HG03342 (cell line): ENCODE data around the gene CHGA.
A peak's percentile ranks its signal among the peaks of the same experiment; 100 is the strongest.

Experiments
- ATAC-seq: cut with Tn5 transposase; IDR thresholded peaks from one replicate; pipeline ENCODE4 v1.9.1; 2021; ENCODE audit warnings: mild to moderate bottlenecking, moderate library complexity; ENCODE audit not compliant: unreplicated experiment

CHGA gene

DNA sequence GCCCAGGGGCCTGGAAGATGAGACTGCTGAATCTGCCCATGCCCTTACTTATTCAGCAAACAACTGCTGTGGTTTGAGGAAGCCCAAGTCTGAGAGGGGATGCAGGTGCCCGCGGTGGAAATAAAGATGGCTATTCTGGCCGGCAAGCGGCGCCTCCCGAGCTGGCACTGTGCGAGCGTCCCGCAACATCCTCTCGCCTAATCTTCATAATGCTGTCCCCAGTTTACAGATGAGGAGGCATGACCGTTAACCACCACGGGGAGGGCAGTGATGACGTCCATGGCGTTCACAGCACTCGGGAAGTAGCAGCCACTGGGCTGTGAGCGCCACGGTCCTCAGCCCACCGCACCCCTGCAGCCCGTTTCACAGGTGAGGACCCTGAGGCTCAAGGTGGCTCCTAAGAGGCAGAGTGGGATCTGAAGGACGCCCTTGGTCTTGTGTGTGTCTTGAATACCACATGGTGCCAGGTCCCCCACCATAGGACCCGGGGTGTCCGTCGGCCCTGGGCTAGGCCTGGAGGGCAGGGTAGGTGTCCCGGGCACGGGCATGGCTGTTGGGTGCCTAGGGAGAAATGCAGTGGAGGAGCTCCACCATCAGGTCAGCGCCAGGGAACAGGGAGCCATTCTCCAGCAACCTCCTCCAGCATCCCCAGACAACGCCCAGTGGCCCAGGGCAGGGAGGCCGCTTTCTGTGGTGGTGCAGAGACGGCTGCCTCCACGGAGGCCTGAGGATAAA, 20.2 kb downstream of the CHGA start:
- no peak for ATAC-seq

DNA sequence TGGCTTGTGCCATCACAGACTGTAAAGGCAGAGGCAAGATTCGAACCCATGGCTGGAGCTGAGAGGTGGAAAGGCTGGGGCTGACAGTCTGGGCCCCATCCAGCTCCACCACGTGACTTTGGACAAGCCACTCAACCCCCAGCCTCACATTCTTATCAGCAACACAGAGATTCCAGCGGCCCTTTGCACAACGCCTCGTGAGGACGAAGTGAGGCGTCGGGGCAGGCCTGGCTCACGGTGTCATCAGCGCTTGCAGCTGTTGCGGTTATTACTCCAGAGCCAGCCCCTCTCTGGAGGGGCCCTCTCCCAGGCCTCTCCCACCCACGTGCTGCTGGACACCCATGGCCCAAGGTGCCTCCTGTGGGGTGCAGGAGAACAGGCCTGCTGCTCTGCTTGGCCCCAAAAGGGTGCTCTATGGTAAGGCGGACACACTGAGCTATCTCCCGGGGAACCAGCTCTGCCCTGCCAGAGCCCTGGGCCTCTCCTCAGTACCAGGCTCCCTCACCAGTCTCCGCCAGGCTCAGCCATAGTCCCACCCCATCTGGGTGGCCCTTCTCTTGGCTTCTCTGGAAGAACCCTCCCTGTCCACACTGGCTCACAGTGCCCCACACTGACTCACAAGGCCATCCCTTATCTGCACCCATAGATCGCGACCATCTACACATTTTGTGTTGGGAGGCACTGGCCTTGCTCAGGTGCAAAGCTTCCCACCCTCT, 21.1 kb downstream of the CHGA start:
- no peak for ATAC-seq

DNA sequence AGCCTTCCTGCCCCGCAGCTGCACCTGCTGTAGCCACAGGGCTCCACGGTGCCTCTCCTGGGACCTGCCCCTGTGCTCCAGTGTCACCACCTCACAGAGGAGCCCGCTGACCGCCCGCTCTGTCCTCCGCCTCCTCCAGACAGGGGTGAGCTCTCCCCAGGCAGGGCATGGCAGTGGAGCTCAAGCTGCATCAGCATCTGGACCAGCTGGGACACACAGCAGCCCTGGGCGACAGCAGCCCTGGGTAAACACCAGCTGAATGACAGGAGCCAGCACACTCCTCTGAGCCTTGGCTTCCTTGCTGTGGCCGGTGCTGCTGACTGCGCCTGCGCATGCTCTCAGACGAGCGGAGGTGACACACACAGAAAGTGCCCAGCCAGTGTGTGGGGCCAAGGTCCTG, 22.0 kb downstream of the CHGA start:
- no peak for ATAC-seq

GRCh38 chr14:92945544-92945943, 22.6 kb downstream of the CHGA start:
- ATAC-seq = no peak

- no peak for ATAC-seq
Measured at GRCh38 chr14:92945959-92946846, 23.3 kb downstream of the CHGA start.

GRCh38 chr14:92946847-92947545, 24.0 kb downstream of the CHGA start:
- ATAC-seq = no peak

DNA sequence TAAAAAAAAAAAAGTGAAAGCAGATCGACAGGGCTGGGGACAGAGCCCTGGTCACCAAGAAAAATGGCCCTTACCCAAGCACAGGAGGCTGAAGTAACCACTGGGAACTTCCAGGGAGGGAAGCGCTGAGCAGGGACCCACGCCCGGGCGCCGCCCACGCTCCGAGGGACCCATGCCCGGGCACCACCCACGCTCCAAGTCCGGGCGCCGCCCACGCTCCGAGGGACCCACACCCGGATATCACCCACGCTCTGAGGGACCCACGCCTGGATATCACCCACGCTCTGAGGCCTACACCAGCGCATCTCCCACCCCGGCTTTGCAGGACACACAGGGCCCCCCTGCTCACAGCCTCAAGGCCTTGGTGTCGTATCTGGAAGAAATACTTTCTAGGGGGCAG, 25.7 kb downstream of the CHGA start:
- no peak for ATAC-seq

- ATAC-seq = no peak
Measured at GRCh38 chr14:92949496-92950192, 26.7 kb downstream of the CHGA start.

- no peak for ATAC-seq
Measured at GRCh38 chr14:92950193-92950540, 27.2 kb downstream of the CHGA start.

- ATAC-seq = no peak
Measured at GRCh38 chr14:92950773-92951172, 27.8 kb downstream of the CHGA start.

GRCh38 chr14:92951261-92951660, 28.3 kb downstream of the CHGA start:
- ATAC-seq = no peak

DNA sequence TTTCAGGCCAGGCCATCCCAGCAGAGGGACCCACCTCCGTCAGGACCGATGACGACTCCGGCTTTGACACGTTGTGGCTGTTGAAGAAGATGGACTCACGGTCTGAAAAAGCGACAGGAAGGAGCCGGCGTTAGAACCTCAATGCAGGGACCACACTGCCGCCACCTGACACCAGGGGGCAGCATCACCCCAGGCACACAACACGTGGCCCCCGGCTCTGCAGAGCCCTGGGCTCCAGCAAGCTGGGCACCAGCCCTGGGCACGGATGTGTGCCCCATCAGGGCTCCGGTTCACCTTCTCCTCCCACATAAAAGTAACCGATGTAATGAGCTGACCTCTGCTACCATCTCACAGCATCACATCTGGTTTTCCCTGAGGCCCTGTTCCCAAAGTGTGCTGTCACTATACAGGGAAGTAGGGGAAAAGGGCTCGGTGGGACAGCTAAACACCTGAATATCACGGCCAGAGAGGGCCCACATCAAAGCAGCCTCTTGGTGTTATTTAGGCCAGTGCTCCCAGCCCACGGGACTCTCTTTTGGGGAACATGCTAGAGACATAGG, 29.0 kb downstream of the CHGA start:
- ATAC-seq = peak; percentile 83

DNA sequence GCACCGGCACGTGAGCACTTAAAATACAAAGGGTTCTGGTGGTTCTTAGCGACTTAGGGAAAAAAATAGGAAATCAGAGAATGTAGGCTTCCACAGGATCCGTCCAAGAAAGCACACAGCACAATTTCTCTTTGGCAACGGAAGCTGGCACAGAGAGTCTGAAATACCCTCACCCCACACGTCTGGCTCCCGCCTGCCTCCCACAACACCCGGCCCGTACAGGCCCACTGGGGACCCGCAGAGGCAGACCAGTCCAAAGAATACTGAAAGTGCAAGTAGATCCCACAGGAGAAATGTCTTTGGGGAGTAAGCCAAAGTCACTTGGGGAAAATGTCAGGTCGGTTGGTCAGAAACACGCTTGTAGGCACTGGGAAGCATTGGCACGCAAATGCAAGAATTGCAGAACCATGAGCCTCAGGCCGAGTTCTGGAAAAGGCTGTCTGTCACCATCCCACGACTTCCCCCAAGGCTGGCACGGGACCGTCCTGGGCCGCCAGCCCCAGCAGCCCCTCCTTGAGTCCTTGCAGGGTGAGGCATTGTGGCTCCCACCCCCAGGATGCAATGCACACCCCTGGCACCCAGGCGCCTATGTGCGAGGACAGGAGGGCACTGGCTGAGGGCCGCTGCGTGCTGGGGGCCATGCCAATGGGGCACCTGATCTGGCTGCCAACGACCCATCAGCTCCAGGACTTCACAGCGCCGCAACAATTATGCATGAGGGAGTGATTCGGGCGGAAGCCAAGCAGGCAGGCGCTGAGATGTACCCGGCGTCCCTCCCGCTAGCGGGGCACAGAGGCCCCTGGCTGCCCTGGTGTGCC, 29.7 kb downstream of the CHGA start:
- no peak for ATAC-seq

GRCh38 chr14:92953526-92953925, 30.6 kb downstream of the CHGA start:
- no peak for ATAC-seq

- ATAC-seq = no peak
Measured at GRCh38 chr14:92954933-92955332, 32.0 kb downstream of the CHGA start.

DNA sequence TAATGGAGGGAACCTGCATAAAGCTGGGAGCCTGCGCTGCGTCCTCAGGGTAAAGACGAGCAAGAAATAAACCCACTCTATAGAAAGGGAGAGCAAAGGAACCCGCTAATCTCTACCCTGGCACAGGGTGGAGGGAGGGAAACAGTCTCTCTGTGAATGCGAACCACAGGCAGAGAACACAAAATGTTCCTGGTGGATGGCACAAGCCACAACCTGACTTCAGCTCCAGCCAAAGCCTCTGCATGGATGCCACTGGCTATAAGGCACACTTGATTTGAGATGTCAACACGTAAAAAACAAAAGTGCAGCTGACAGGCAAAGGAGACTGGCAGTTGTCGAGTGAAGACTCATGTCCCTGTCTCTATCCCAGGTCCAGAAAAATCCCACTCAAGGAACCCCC, 32.4 kb downstream of the CHGA start:
- ATAC-seq = no peak

DNA sequence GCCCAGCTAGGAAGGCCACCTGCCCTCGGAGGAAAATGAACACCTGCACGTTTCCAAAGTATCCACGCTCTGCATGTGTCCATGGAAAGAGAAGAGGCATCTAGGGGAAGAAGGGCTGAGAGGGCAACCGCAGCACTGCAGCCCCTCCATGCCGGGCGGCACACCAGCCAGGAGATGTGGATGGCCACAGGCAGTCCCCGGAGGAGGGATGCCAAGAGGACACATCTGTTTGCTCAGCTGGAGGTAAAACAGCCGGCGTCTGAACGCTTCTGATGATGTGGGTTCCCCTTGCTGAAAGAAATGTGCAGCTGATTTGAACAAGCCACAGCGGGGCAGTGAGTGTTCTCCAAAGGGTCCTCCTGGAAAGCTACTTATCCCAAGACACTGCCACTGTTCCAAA, 34.0 kb downstream of the CHGA start:
- no peak for ATAC-seq

GRCh38 chr14:92958373-92959188, 35.6 kb downstream of the CHGA start:
- ATAC-seq = no peak

DNA sequence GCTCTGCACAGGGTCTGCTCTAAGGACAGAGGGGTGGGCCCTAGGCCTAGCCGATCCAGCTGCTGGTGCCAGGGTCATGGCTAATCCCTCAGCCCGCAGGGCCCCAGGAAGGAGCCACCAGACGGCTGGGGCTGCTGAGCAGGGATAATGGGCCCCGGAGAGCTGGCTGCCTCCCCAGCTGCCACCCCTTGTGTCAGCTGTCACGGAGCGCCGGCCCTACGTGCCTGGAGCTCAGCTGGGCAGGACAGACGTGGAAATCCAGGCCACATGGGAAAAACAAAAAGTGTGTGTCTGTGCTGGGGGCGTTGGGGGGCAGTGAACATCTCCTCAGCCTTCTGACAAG, 36.2 kb downstream of the CHGA start:
- ATAC-seq = no peak
